Measurements from ENCODE around the gene MED27. TPM values are rescaled to one million over a fixed set of nuclear protein-coding genes. Genes with fewer than 3 reads are reported as not detected.

The MED27 gene
- total RNA-seq, 1 donor from 2014 or later = 45.0 TPM

DNA sequence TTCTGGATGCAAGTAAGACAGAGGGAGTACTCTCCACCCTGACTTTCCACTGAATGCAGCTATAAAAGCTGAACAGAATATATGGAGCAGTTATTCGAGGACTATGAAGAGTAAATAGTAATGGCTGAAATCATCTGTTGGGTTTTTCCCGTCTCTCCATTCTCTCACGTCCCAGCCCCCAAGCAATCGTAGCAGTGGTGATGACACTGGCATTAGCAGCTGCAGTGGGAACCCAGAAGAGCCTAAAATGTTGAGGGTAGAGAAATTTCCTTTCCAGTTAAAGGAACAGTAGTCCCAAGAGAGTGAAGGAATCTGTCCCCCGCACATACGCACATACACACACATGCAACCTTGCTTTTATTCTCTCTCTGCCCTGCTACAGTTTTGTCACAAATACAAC lies 33.2 kb downstream of the MED27 start:
- H3K36me3 Mint-ChIP-seq (ENCODE audit: unreplicated experiment) = no peaks in the 10 kb centered on the region
- H3K27ac Mint-ChIP-seq (ENCODE audit: unreplicated experiment) = no peak overlapping the region
- no peaks in the 10 kb centered on the region for H3K9me3 Mint-ChIP-seq (ENCODE audit: unreplicated experiment)
- H3K4me3 Mint-ChIP-seq (ENCODE audit: unreplicated experiment) = no peak overlapping the region
- H3K27me3 Mint-ChIP-seq (ENCODE audit: unreplicated experiment) = peaks cover 7% of the 10 kb centered on the region
- peaks cover 27% of the 10 kb centered on the region for H3K4me1 Mint-ChIP-seq (ENCODE audit: low read depth, unreplicated experiment)
- TF ChIP-seq, protein P1, sequence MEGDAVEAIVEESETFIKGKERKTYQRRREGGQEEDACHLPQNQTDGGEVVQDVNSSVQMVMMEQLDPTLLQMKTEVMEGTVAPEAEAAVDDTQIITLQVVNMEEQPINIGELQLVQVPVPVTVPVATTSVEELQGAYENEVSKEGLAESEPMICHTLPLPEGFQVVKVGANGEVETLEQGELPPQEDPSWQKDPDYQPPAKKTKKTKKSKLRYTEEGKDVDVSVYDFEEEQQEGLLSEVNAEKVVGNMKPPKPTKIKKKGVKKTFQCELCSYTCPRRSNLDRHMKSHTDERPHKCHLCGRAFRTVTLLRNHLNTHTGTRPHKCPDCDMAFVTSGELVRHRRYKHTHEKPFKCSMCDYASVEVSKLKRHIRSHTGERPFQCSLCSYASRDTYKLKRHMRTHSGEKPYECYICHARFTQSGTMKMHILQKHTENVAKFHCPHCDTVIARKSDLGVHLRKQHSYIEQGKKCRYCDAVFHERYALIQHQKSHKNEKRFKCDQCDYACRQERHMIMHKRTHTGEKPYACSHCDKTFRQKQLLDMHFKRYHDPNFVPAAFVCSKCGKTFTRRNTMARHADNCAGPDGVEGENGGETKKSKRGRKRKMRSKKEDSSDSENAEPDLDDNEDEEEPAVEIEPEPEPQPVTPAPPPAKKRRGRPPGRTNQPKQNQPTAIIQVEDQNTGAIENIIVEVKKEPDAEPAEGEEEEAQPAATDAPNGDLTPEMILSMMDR (IDR thresholded peaks at IDR 0.05; ENCODE audit: partially characterized antibody, unreplicated experiment) = no peak
- no peak for DNase-seq

DNA sequence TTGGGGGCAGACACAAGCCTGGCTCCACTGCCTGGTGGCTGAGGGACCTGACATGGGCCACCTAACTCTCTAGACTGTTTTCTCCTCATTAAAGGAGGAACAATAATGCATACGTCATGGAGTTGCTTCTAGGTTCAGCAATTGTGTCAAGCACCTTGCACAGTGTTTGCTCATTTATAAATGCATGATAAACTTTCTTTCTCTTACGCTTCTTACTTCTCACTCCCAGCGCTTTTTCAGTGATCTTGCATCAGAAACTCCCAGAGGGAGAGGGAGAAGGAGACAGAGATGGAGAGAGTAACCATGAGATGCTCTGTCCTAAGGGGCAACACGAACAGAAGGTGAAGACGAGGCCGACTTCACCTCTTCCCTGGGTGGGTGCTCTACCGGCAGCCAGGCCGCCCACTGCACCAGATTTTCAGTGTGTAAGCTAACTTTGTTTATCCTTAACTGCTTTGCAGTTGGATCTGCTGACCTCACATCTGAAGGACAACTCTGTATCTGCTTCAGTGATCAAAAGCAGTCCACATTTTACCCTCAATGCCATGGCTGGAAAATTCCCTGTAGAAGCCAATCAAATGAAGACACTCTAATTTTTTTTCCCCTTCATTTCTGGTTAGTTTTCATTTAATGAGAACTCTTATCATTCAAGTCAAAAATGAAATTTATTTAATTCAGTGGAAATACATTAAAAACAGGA lies 35.3 kb downstream of the MED27 start:
- Mint-ChIP-seq H3K36me3 (ENCODE audit: unreplicated experiment) (no peaks in the 10 kb centered on the region), H3K9me3 (ENCODE audit: unreplicated experiment) (no peaks in the 10 kb centered on the region), H3K27me3 (ENCODE audit: unreplicated experiment) (peaks cover 5% of the 10 kb centered on the region), H3K27ac (ENCODE audit: unreplicated experiment) (no peak overlapping the region), H3K4me3 (ENCODE audit: unreplicated experiment) (no peak overlapping the region), H3K4me1 (ENCODE audit: low read depth, unreplicated experiment) (peaks cover 36% of the 10 kb centered on the region)
- TF ChIP-seq, protein P1 (IDR thresholded peaks at IDR 0.05; ENCODE audit: partially characterized antibody, unreplicated experiment) = no peak
- DNase-seq = no peak

DNA sequence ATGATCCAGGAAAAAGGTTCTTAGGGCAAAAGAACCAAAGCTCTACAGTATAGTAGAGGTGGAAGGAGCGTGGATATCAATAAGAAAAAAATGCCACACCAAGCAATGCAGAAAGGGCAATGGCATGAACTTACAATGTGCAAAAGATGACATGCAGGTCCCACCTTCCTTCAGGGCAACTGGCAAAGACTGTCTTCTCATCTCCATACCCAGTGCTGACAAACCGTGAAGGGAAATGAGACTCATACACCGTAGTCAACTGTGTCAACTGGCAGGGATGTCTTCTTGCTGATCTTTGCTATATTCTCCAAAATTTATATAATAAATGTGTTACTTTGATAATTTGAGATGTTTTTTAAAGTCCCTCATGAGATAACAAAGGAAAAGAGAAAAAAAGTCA lies 36.0 kb downstream of the MED27 start:
- Mint-ChIP-seq H3K36me3 (ENCODE audit: unreplicated experiment) (no peaks in the 10 kb centered on the region), H3K9me3 (ENCODE audit: unreplicated experiment) (no peaks in the 10 kb centered on the region), H3K4me1 (ENCODE audit: low read depth, unreplicated experiment) (peaks cover 36% of the 10 kb centered on the region), H3K27me3 (ENCODE audit: unreplicated experiment) (peaks cover 5% of the 10 kb centered on the region), H3K4me3 (ENCODE audit: unreplicated experiment) (no peak overlapping the region), H3K27ac (ENCODE audit: unreplicated experiment) (no peak overlapping the region)
- DNase-seq = no peak
- TF ChIP-seq, protein P1 (IDR thresholded peaks at IDR 0.05; ENCODE audit: partially characterized antibody, unreplicated experiment) = no peak

DNA sequence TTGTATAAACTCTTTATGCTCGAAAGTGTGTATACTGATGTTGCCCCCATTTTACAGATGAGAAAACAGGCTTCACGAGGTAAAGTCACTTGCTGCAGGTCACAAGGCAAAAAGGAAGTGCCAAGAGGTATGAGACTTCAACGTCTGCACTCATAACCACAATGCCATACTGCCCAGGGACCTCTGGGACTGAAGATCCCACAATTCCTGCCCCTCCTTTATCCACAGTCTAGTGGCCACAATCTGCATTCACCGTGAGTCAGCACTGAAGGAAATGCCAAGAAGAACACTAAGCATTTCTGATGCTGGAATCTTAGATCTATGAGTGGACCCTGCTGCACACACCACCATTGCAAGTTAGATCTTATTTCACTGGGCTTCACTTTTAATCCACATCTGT lies 37.3 kb downstream of the MED27 start:
- Mint-ChIP-seq H3K4me3 (ENCODE audit: unreplicated experiment) (no peak overlapping the region), H3K27ac (ENCODE audit: unreplicated experiment) (no peak overlapping the region), H3K4me1 (ENCODE audit: low read depth, unreplicated experiment) (peaks cover 44% of the 10 kb centered on the region), H3K9me3 (ENCODE audit: unreplicated experiment) (no peaks in the 10 kb centered on the region), H3K27me3 (ENCODE audit: unreplicated experiment) (peaks cover 5% of the 10 kb centered on the region), H3K36me3 (ENCODE audit: unreplicated experiment) (no peaks in the 10 kb centered on the region)
- TF ChIP-seq, protein P1 (IDR thresholded peaks at IDR 0.05; ENCODE audit: partially characterized antibody, unreplicated experiment) = no peak
- DNase-seq = no peak

DNA sequence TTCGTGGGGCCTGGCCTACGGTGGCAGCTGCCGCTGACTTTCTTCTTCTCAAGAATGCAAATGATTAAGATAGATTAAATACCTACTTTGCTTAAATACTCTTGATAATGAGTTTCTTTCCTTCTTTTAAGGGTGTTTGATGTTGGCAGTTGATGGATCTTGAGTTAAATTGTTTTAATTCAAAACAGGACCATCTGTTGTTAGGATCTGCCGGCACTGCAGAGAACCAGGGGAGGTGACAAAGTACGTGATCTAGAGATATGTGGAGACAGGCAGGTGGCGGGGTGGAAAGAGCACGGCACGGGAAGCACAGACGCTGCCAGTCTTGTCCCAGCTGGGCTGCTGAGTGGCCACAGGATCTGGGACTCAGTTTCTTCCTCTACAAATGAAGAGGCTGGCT lies 37.9 kb downstream of the MED27 start:
- Mint-ChIP-seq H3K4me1 (ENCODE audit: low read depth, unreplicated experiment) (peaks cover 49% of the 10 kb centered on the region), H3K4me3 (ENCODE audit: unreplicated experiment) (no peak overlapping the region), H3K36me3 (ENCODE audit: unreplicated experiment) (no peaks in the 10 kb centered on the region), H3K27ac (ENCODE audit: unreplicated experiment) (no peak overlapping the region), H3K9me3 (ENCODE audit: unreplicated experiment) (no peaks in the 10 kb centered on the region), H3K27me3 (ENCODE audit: unreplicated experiment) (peaks cover 5% of the 10 kb centered on the region)
- TF ChIP-seq, protein P1 (IDR thresholded peaks at IDR 0.05; ENCODE audit: partially characterized antibody, unreplicated experiment) = no peak
- DNase-seq = no peak

Measured in glutamatergic neuron (in vitro differentiated cells).